IMR-90 (cell line): Measurements from ENCODE around the gene LMBR1L.
A peak's percentile ranks its signal among the peaks of the same experiment; 100 is the strongest.

Experiments
- FOS ChIP-seq: fragments of 150-350 bp; IDR thresholded peaks from 2 replicates; pipeline ENCODE4 v1.6.1; 2016; ENCODE audit warnings: low read depth, low read length
- MAFK ChIP-seq: IDR thresholded peaks from 2 replicates; pipeline ENCODE4 v1.6.1; 2012; ENCODE audit warnings: low read depth, low read length, improper control_type of control experiment
- POLR2A ChIP-seq: IDR thresholded peaks from 2 replicates; pipeline ENCODE4 v1.6.1; 2012; ENCODE audit warnings: mild to moderate bottlenecking, low read depth, low read length
- USF2 ChIP-seq: fragments of 150-350 bp; IDR thresholded peaks from 2 replicates; pipeline ENCODE4 v1.6.1; 2017; ENCODE audit warnings: mild to moderate bottlenecking, antibody characterized with exemption, low read length, low read depth
- TF ChIP-seq, protein P1 (sequence below): conservative IDR thresholded peaks from 2 replicates; pipeline ENCODE4 v1.5.1; 2012; ENCODE audit warnings: mild to moderate bottlenecking, low read depth, low read length, improper control_type of control experiment

- TF ChIP-seq, protein P1, sequence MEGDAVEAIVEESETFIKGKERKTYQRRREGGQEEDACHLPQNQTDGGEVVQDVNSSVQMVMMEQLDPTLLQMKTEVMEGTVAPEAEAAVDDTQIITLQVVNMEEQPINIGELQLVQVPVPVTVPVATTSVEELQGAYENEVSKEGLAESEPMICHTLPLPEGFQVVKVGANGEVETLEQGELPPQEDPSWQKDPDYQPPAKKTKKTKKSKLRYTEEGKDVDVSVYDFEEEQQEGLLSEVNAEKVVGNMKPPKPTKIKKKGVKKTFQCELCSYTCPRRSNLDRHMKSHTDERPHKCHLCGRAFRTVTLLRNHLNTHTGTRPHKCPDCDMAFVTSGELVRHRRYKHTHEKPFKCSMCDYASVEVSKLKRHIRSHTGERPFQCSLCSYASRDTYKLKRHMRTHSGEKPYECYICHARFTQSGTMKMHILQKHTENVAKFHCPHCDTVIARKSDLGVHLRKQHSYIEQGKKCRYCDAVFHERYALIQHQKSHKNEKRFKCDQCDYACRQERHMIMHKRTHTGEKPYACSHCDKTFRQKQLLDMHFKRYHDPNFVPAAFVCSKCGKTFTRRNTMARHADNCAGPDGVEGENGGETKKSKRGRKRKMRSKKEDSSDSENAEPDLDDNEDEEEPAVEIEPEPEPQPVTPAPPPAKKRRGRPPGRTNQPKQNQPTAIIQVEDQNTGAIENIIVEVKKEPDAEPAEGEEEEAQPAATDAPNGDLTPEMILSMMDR = no peak
- TF ChIP-seq MAFK (no peak), POLR2A (no peak), FOS (peak; percentile 90), USF2 (no peak)
These were observed 61.0 kb downstream of the LMBR1L start for GRCh38 chr12:49049566-49050224.
